OCI-LY7 (cell line): ENCODE results near the gene SLC48A1.

Source experiments
- CTCF ChIP-seq: fragments of 200-600 bp; sonication (generic); conservative IDR thresholded peaks from 2 replicates; pipeline ENCODE4 v1.5.1; 2014; ENCODE audit warnings: mild to moderate bottlenecking, antibody characterized with exemption, low read length, moderate library complexity, mixed read lengths
- EZH2phosphoT487 ChIP-seq: fragments of 200-600 bp; sonication (generic); IDR thresholded peaks from 2 replicates; pipeline ENCODE4 v1.6.1; 2018; ENCODE audit warnings: low read depth, borderline replicate concordance, mild to moderate bottlenecking, mixed run types, antibody characterized with exemption, low read length, moderate library complexity, mixed read lengths

- TF ChIP-seq CTCF (no peak), EZH2phosphoT487 (no peak)
Measured at GRCh38 chr12:47798382-47798948, 25.4 kb downstream of the SLC48A1 start.
